Measurements from ENCODE around the gene CBX4. TPM values are rescaled to one million over a fixed set of nuclear protein-coding genes. Genes with fewer than 3 reads are reported as not detected.

CBX4 gene
- total and polyA plus RNA-seq, 2 of the 4 experiments (the other 2 are of a cell fraction) = 3.2 to 9.4 TPM

GRCh38 chr17:79819085-79819484 lies 20.2 kb downstream of the CBX4 start:
- Histone ChIP-seq H2BK15ac (ENCODE audit: low read depth, low read length) (no peak overlapping the region), H3K79me1 (ENCODE audit: low read depth in 1 of 2, low read length in 2 of 2) (no peaks in the 10 kb centered on the region), H3K23ac (ENCODE audit: low read depth, low read length) (no peak overlapping the region), H3K27ac (ENCODE audit: insufficient read depth, low read length) (no peak overlapping the region), H3K4me3 (ENCODE audit: insufficient read depth, low read depth, low read length) (no peak overlapping the region), H4K5ac (ENCODE audit: low read depth, low read length) (no peak overlapping the region), H2BK20ac (ENCODE audit: low read depth, low read length) (no peak overlapping the region), H3K9me1 (ENCODE audit: insufficient read depth, low read length) (no peaks in the 10 kb centered on the region), H3K18ac (ENCODE audit: low read depth, low read length) (no peak overlapping the region), H4K20me1 (ENCODE audit: insufficient read depth, low read length) (no peaks in the 10 kb centered on the region; the same call in 1 of the 2 replicates), H2BK5ac (ENCODE audit: low read depth, low read length, poor library complexity, severe bottlenecking) (no peak overlapping the region), H3K36me3 (ENCODE audit: control insufficient read depth, insufficient read depth, low read length) (no peaks in the 10 kb centered on the region), H2AK5ac (ENCODE audit: low read depth, low read length) (no peak overlapping the region), H2AK9ac (replicated peaks; ENCODE audit: low read depth, low read length, poor library complexity) (no peak overlapping the region), H3K56ac (ENCODE audit: extremely low read depth, insufficient read depth, low read length) (no peak overlapping the region), H3K14ac (replicated peaks; ENCODE audit: low read depth, low read length) (no peak overlapping the region), H2BK120ac (ENCODE audit: low read depth, low read length) (no peak overlapping the region), H3K27me3 (ENCODE audit: control insufficient read depth, insufficient read depth, low read length) (peaks cover 68% of the 10 kb centered on the region), H2AFZ (replicated peaks; ENCODE audit: low read length, poor library complexity) (no peak overlapping the region), H3K4me2 (ENCODE audit: low read depth, low read length) (no peak overlapping the region), H3K9me3 (ENCODE audit: control insufficient read depth, insufficient read depth, low read length) (no peaks in the 10 kb centered on the region), H4K91ac (ENCODE audit: insufficient read depth, low read depth, low read length) (no peak overlapping the region), H4K8ac (ENCODE audit: low read depth in 2 of 2, low read length in 2 of 2) (no peak overlapping the region), H3K9ac (ENCODE audit: low read depth, low read length) (no peak overlapping the region), H3K4me1 (ENCODE audit: control insufficient read depth, insufficient read depth, low read length) (no peaks in the 10 kb centered on the region; the same call in 1 of the 2 replicates), H3K4ac (ENCODE audit: low read depth, low read length) (no peak overlapping the region)
- no CpG with 5 or more reads among the region's 5 CpGs for WGBS, 2 experiments (ENCODE audit: extremely low coverage in 2 of 2, insufficient read length in 1 of 2)
- CTCF ChIA-PET = interaction anchor here (1.0 to 1.3 kb wide), 2 partner anchors 16 to 18 kb away, joined by 3 read pairs; no protein-coding TSS in a partner anchor
- ATAC-seq (ENCODE audit: low read depth) = no peak
- TF ChIP-seq NFE2L2 (IDR thresholded peaks at IDR 0.05; ENCODE audit: low read depth, low read length) = no peak
- TF ChIP-seq, protein P1, sequence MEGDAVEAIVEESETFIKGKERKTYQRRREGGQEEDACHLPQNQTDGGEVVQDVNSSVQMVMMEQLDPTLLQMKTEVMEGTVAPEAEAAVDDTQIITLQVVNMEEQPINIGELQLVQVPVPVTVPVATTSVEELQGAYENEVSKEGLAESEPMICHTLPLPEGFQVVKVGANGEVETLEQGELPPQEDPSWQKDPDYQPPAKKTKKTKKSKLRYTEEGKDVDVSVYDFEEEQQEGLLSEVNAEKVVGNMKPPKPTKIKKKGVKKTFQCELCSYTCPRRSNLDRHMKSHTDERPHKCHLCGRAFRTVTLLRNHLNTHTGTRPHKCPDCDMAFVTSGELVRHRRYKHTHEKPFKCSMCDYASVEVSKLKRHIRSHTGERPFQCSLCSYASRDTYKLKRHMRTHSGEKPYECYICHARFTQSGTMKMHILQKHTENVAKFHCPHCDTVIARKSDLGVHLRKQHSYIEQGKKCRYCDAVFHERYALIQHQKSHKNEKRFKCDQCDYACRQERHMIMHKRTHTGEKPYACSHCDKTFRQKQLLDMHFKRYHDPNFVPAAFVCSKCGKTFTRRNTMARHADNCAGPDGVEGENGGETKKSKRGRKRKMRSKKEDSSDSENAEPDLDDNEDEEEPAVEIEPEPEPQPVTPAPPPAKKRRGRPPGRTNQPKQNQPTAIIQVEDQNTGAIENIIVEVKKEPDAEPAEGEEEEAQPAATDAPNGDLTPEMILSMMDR (conservative IDR thresholded peaks at IDR 0.05; ENCODE audit: low read depth, low read length) = no peak
- TF ChIP-seq RAD21 (IDR thresholded peaks at IDR 0.05; ENCODE audit: low read length) = no peak
- TF ChIP-seq FOS (IDR thresholded peaks at IDR 0.05; ENCODE audit: low read depth, low read length) = no peak
- TF ChIP-seq CEBPB (IDR thresholded peaks at IDR 0.05; ENCODE audit: low read depth, low read length) = no peak
- TF ChIP-seq RFX5 (IDR thresholded peaks at IDR 0.05; ENCODE audit: low read depth, low read length) = no peak
- TF ChIP-seq BHLHE40 (IDR thresholded peaks at IDR 0.05; ENCODE audit: low read depth, low read length) = no peak
- no peak for TF ChIP-seq MAZ (IDR thresholded peaks at IDR 0.05; ENCODE audit: borderline replicate concordance, low read depth, low read length)
- TF ChIP-seq MXI1 (IDR thresholded peaks at IDR 0.05; ENCODE audit: borderline replicate concordance, low read depth, low read length) = no peak
- TF ChIP-seq RCOR1 (IDR thresholded peaks at IDR 0.05; ENCODE audit: insufficient replicate concordance, low read length) = no peak
- no peak for TF ChIP-seq MAFK (IDR thresholded peaks at IDR 0.05; ENCODE audit: low read depth, low read length)
- TF ChIP-seq SMC3 (IDR thresholded peaks at IDR 0.05; ENCODE audit: low read depth, low read length) = no peak
- no peak for DNase-seq
- no TSS peak for BruUV-seq (replicated peaks)
- in situ Hi-C loops (cut with MboI; ENCODE audit: low sequenced_read_pairs) = no loop called here
- dilution Hi-C loops (cut with HindIII; ENCODE audit: low sequenced_read_pairs, unreplicated experiment) = no loop called here
- POLR2A ChIA-PET (ENCODE audit: unreplicated experiment) = no interaction called here
- intact Hi-C loops (cut with micrococcal nuclease) = no loop called here

Measured in IMR-90 (cell line).